ENCODE results near the gene KRT5.

- TF ChIP-seq CTCF (IDR thresholded peaks at IDR 0.05 in 4 of 5, conservative IDR thresholded peaks at IDR 0.05 in 1 of 5) (no peak), POLR2A (IDR thresholded peaks at IDR 0.05) (no peak)
These were observed 13.7 kb upstream of the KRT5 start for GRCh38 chr12:52533686-52534470.
